Uterus (tissue), 4 donors: ENCODE measurements around the gene PTPRN2. TPM values are rescaled to one million over a fixed set of nuclear protein-coding genes. Genes with fewer than 3 reads are reported as not detected.

Source experiments
- DNase-seq, 2 donors: peaks; one replicate each; pipeline ENCODE4 v3.0.0-alpha.2; 2019 to 2020
- H3K27ac ChIP-seq, 2 donors: fragments of 200-600 bp; sonication (generic); 1 replicate in 1 of 2; 2 replicates in 1 of 2; pipeline ENCODE4 v1.5.1; 2016 to 2018
- H3K27me3 ChIP-seq, 2 donors: fragments of 200-600 bp; sonication (generic); one replicate each; pipeline ENCODE4 v1.5.1; 2018 to 2019; ENCODE audit warnings: control low read depth in 1 of 2
- H3K36me3 ChIP-seq, 2 donors: fragments of 200-600 bp; sonication (generic); one replicate each; pipeline ENCODE4 v1.5.1; 2019; ENCODE audit warnings: control low read depth in 1 of 2
- H3K4me1 ChIP-seq, 2 donors: fragments of 200-600 bp; sonication (generic); one replicate each; pipeline ENCODE4 v1.5.1; 2018 to 2019; ENCODE audit warnings: control low read depth in 1 of 2
- H3K4me3 ChIP-seq, 2 donors: fragments of 200-600 bp; sonication (generic); 1 replicate in 1 of 2; 2 replicates in 1 of 2; pipeline ENCODE4 v1.5.1; 2018 to 2019; ENCODE audit warnings: mild to moderate bottlenecking in 1 of 2
- H3K9me3 ChIP-seq, 2 donors: fragments of 200-600 bp; sonication (generic); one replicate each; pipeline ENCODE4 v1.5.1; 2019; ENCODE audit warnings: control low read depth in 1 of 2
- CTCF ChIP-seq, 4 experiments: fragments of 200-600 bp in 2 of 4; fragments of 450-650 bp in 2 of 4; sonication (generic) in 2 of 4; IDR thresholded peaks; one replicate each; pipeline ENCODE4 v1.5.1; 2016 to 2019; ENCODE audit warnings: antibody characterized with exemption in 4 of 4, mild to moderate bottlenecking in 2 of 4, moderate library complexity in 1 of 4
- POLR2A ChIP-seq, 2 donors: fragments of 450-650 bp; IDR thresholded peaks; one replicate each; pipeline ENCODE4 v1.6.1; 2016; ENCODE audit warnings: antibody characterized with exemption in 2 of 2, mild to moderate bottlenecking in 1 of 2, moderate library complexity in 1 of 2
- intact Hi-C: fragments of 100-400 bp; cut with DNase I; formaldehyde crosslinking; loops from one replicate; pipeline ENCODE4 v1.15.1; 2023; ENCODE audit warnings: low total_unique reads
- total RNA-seq, 4 donors: library from RNA; depleted of rRNA in 3 of 4; stranded (reverse); fragments of >200 nt in 3 of 4; gene quantifications; one replicate each; pipeline versions ENCODE4 v1.1.0 to v1.2.4, GENCODE V29; 2014 to 2023
- donor health status: DM: yes; HTN: yes; CAD: no.

Gene PTPRN2
- total RNA-seq, 4 donors from 2014 or later, result 1.2 to 5.2 (median 2.3) TPM

GRCh38 chr7:157791261-157791660 is 796.4 kb downstream of the PTPRN2 start:
- Histone ChIP-seq H3K4me3 (no peak overlapping the region), H3K27me3 (no peaks in the 10 kb centered on the region), H3K36me3 (no peaks in the 10 kb centered on the region), H3K9me3 (no peaks in the 10 kb centered on the region), H3K27ac (no peak overlapping the region), H3K4me1 (no peaks in the 10 kb centered on the region)
- TF ChIP-seq POLR2A (IDR thresholded peaks at IDR 0.05) (no peak), CTCF (IDR thresholded peaks at IDR 0.05) (no peak)
- intact Hi-C loops, result no loop called here
- DNase-seq, result no peak

- Histone ChIP-seq H3K27me3 (no peaks in the 10 kb centered on the region), H3K36me3 (no peaks in the 10 kb centered on the region), H3K9me3 (no peaks in the 10 kb centered on the region), H3K27ac (no peak overlapping the region), H3K4me3 (no peak overlapping the region), H3K4me1 (no peaks in the 10 kb centered on the region)
- TF ChIP-seq CTCF (IDR thresholded peaks at IDR 0.05) (no peak), POLR2A (IDR thresholded peaks at IDR 0.05) (no peak)
- no peak for DNase-seq
- intact Hi-C loops, result no loop called here
Observed at GRCh38 chr7:157789942-157790341, 797.7 kb downstream of the PTPRN2 start.

GRCh38 chr7:157789094-157789493 is 798.5 kb downstream of the PTPRN2 start:
- Histone ChIP-seq H3K4me3 (no peak overlapping the region), H3K36me3 (no peaks in the 10 kb centered on the region), H3K9me3 (no peaks in the 10 kb centered on the region), H3K27ac (no peak overlapping the region), H3K27me3 (no peaks in the 10 kb centered on the region), H3K4me1 (no peaks in the 10 kb centered on the region)
- DNase-seq, result no peak
- TF ChIP-seq POLR2A (IDR thresholded peaks at IDR 0.05) (no peak), CTCF (IDR thresholded peaks at IDR 0.05) (no peak)
- intact Hi-C loops, result no loop called here

- H3K9me3 ChIP-seq, result no peaks in the 10 kb centered on the region
- no peak overlapping the region for H3K4me3 ChIP-seq
- no peak for DNase-seq
- no peak for TF ChIP-seq CTCF (IDR thresholded peaks at IDR 0.05)
- no peak for TF ChIP-seq POLR2A (IDR thresholded peaks at IDR 0.05)
- H3K36me3 ChIP-seq, result no peaks in the 10 kb centered on the region
- intact Hi-C loops, result no loop called here
- H3K27ac ChIP-seq, result no peak overlapping the region
- H3K4me1 ChIP-seq, result no peaks in the 10 kb centered on the region
- H3K27me3 ChIP-seq, result no peaks in the 10 kb centered on the region
Observed at GRCh38 chr7:157788573-157788972, 799.0 kb downstream of the PTPRN2 start.

GRCh38 chr7:157787275-157787701 is 800.3 kb downstream of the PTPRN2 start:
- Histone ChIP-seq H3K9me3 (no peaks in the 10 kb centered on the region), H3K4me1 (no peaks in the 10 kb centered on the region), H3K4me3 (no peak overlapping the region), H3K27ac (no peak overlapping the region), H3K36me3 (no peaks in the 10 kb centered on the region), H3K27me3 (no peaks in the 10 kb centered on the region)
- intact Hi-C loops, result no loop called here
- DNase-seq, result no peak
- TF ChIP-seq POLR2A (IDR thresholded peaks at IDR 0.05) (no peak), CTCF (IDR thresholded peaks at IDR 0.05) (no peak)
